ENCODE results near the gene FAM180B. TPM values are rescaled to one million over a fixed set of nuclear protein-coding genes. Genes with fewer than 3 reads are reported as not detected.
A peak's percentile ranks its signal among the peaks of the same experiment; 100 is the strongest.
"Not testable (repeated sequence)": the region's sequence is repeated elsewhere in the genome, so short reads cannot be mapped to it uniquely, and the experiment has no call there.

FAM180B gene
- total and polyA plus RNA-seq, 2 donors (not counting 1 experiment from before 2014, with no cell fraction given) = not detected

DNA sequence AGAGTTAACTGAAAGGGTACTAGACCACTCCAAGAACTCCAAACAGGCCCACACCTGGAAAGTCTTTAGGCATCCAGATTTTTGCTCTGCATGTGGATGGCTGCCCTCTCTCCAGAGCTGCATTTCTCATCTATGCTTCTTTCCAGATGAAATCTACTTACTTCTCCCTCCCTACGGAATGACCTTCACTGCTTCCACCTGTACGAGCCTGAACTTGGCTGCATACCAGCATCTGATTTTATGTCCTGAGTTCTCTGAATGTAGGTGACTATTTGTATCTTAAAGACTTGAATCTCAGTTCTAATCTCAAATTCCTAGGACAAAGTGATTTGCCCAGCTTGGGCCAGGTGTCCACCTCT, 46.8 kb upstream of the FAM180B start:
- H4K20me1 ChIP-seq (ENCODE audit: control insufficient read depth, extremely low read depth, insufficient read depth, low read length) = peaks cover 7% of the 10 kb centered on the region
- no peak overlapping the region for H2AFZ ChIP-seq (ENCODE audit: low read length)
- peaks cover 11% of the 10 kb centered on the region for H3K4me1 ChIP-seq (ENCODE audit: control insufficient read depth, extremely low read depth, insufficient read depth, low read length)
- no peaks in the 10 kb centered on the region for H3K27me3 ChIP-seq (ENCODE audit: control insufficient read depth, insufficient read depth, low read length)
- no peak for DNase-seq (ENCODE audit: low read depth in 2 of 2)
- TF ChIP-seq EZH2 (IDR thresholded peaks at IDR 0.05; ENCODE audit: low read length, missing control alignments) = no peak
- no peak for TF ChIP-seq CTCF (conservative IDR thresholded peaks at IDR 0.05 in 1 of 2, IDR thresholded peaks at IDR 0.05 in 1 of 2; ENCODE audit: low read depth in 1 of 2, low read length in 2 of 2)
- peak overlapping the region; percentile 75 for H3K4me2 ChIP-seq (ENCODE audit: extremely low read depth, insufficient read depth, low read length)
- H3K9ac ChIP-seq (ENCODE audit: insufficient read depth, low read length) = no peak overlapping the region
- peaks cover 91% of the 10 kb centered on the region for H3K79me2 ChIP-seq (ENCODE audit: control insufficient read depth, insufficient read depth, low read length)
- no peak overlapping the region for H3K4me3 ChIP-seq (replicated peaks in 1 of 4; ENCODE audit: control extremely low read depth in 1 of 4, insufficient read depth in 1 of 4, low read depth in 3 of 4, low read length in 4 of 4)
- no peaks in the 10 kb centered on the region for H3K36me3 ChIP-seq (ENCODE audit: control insufficient read depth, insufficient read depth, low read length)
- H3K27ac ChIP-seq (ENCODE audit: insufficient read depth, low read length) = peak overlapping the region; percentile 38
- H3K9me3 ChIP-seq (ENCODE audit: control insufficient read depth, insufficient read depth, low read depth, low read length) = no peaks in the 10 kb centered on the region

GRCh38 chr11:47541070-47541469, 45.4 kb upstream of the FAM180B start:
- Histone ChIP-seq H3K27me3 (ENCODE audit: control insufficient read depth, insufficient read depth, low read length) (no peaks in the 10 kb centered on the region), H3K36me3 (ENCODE audit: control insufficient read depth, insufficient read depth, low read length) (no peaks in the 10 kb centered on the region), H3K4me1 (ENCODE audit: control insufficient read depth, extremely low read depth, insufficient read depth, low read length) (peaks cover 10% of the 10 kb centered on the region), H2AFZ (ENCODE audit: low read length) (no peak overlapping the region), H3K9me3 (ENCODE audit: control insufficient read depth, insufficient read depth, low read depth, low read length) (no peaks in the 10 kb centered on the region), H4K20me1 (ENCODE audit: control insufficient read depth, extremely low read depth, insufficient read depth, low read length) (peaks cover 7% of the 10 kb centered on the region), H3K4me3 (replicated peaks in 1 of 4; ENCODE audit: control extremely low read depth in 1 of 4, insufficient read depth in 1 of 4, low read depth in 3 of 4, low read length in 4 of 4) (no peak overlapping the region), H3K4me2 (ENCODE audit: extremely low read depth, insufficient read depth, low read length) (no peak overlapping the region), H3K9ac (ENCODE audit: insufficient read depth, low read length) (no peak overlapping the region), H3K79me2 (ENCODE audit: control insufficient read depth, insufficient read depth, low read length) (peaks cover 89% of the 10 kb centered on the region), H3K27ac (ENCODE audit: insufficient read depth, low read length) (peak overlapping the region; percentile 46)
- DNase-seq (ENCODE audit: low read depth in 2 of 2) = no peak
- TF ChIP-seq CTCF (conservative IDR thresholded peaks at IDR 0.05 in 1 of 2, IDR thresholded peaks at IDR 0.05 in 1 of 2; ENCODE audit: low read depth in 1 of 2, low read length in 2 of 2) (no peak), EZH2 (IDR thresholded peaks at IDR 0.05; ENCODE audit: low read length, missing control alignments) (no peak)

- Histone ChIP-seq H2AFZ (ENCODE audit: low read length) (no peak overlapping the region), H3K4me1 (ENCODE audit: control insufficient read depth, extremely low read depth, insufficient read depth, low read length) (peaks cover 2% of the 10 kb centered on the region), H4K20me1 (ENCODE audit: control insufficient read depth, extremely low read depth, insufficient read depth, low read length) (peaks cover 2% of the 10 kb centered on the region), H3K27me3 (ENCODE audit: control insufficient read depth, insufficient read depth, low read length) (no peaks in the 10 kb centered on the region), H3K79me2 (ENCODE audit: control insufficient read depth, insufficient read depth, low read length) (peaks cover 92% of the 10 kb centered on the region), H3K36me3 (ENCODE audit: control insufficient read depth, insufficient read depth, low read length) (no peaks in the 10 kb centered on the region), H3K4me3 (replicated peaks in 1 of 4; ENCODE audit: control extremely low read depth in 1 of 4, insufficient read depth in 1 of 4, low read depth in 3 of 4, low read length in 4 of 4) (no peak overlapping the region), H3K9me3 (ENCODE audit: control insufficient read depth, insufficient read depth, low read depth, low read length) (no peaks in the 10 kb centered on the region), H3K4me2 (ENCODE audit: extremely low read depth, insufficient read depth, low read length) (no peak overlapping the region), H3K27ac (ENCODE audit: insufficient read depth, low read length) (no peak overlapping the region), H3K9ac (ENCODE audit: insufficient read depth, low read length) (no peak overlapping the region)
- DNase-seq (ENCODE audit: low read depth in 2 of 2) = no peak
- no peak for TF ChIP-seq EZH2 (IDR thresholded peaks at IDR 0.05; ENCODE audit: low read length, missing control alignments)
- TF ChIP-seq CTCF (conservative IDR thresholded peaks at IDR 0.05 in 1 of 2, IDR thresholded peaks at IDR 0.05 in 1 of 2; ENCODE audit: low read depth in 1 of 2, low read length in 2 of 2) = no peak
These were observed 41.2 kb upstream of the FAM180B start for GRCh38 chr11:47545298-47545697.

DNA sequence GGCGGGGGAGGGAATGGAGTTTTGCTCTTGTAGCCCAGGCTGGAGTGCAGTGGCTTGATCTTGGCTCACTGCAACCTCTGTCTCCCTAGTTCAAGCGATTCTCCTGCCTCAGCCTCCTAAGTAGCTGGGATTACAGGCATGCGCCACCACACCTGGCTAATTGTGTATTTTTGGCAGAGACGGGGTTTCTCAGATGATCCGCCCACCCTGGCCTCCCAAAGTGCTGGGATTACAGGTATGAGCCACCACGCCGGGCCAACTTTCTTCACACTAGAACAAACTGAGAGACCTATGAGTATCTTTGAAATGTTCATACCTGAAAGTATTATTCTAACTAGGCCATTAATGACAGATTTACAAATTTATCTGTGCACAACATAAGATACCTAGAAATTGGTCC, 40.2 kb upstream of the FAM180B start:
- not testable (repeated sequence) for H3K27me3 ChIP-seq (ENCODE audit: control insufficient read depth, insufficient read depth, low read length); H3K4me1 ChIP-seq (ENCODE audit: control insufficient read depth, extremely low read depth, insufficient read depth, low read length); DNase-seq (ENCODE audit: low read depth in 2 of 2); H2AFZ ChIP-seq (ENCODE audit: low read length); H3K9me3 ChIP-seq (ENCODE audit: control insufficient read depth, insufficient read depth, low read depth, low read length); H3K27ac ChIP-seq (ENCODE audit: insufficient read depth, low read length); H3K4me3 ChIP-seq (replicated peaks in 1 of 4; ENCODE audit: control extremely low read depth in 1 of 4, insufficient read depth in 1 of 4, low read depth in 3 of 4, low read length in 4 of 4); H3K4me2 ChIP-seq (ENCODE audit: extremely low read depth, insufficient read depth, low read length); H3K9ac ChIP-seq (ENCODE audit: insufficient read depth, low read length); H3K36me3 ChIP-seq (ENCODE audit: control insufficient read depth, insufficient read depth, low read length); H4K20me1 ChIP-seq (ENCODE audit: control insufficient read depth, extremely low read depth, insufficient read depth, low read length)
- H3K79me2 ChIP-seq (ENCODE audit: control insufficient read depth, insufficient read depth, low read length) = peaks cover 93% of the 10 kb centered on the region
